Astrocyte (in vitro differentiated cells and primary cell): ENCODE measurements around the gene CYB561D2.

Source experiments
- EZH2 ChIP-seq: IDR thresholded peaks from 2 replicates; pipeline ENCODE4 v1.6.1; 2012; ENCODE audit warnings: mild to moderate bottlenecking, low read length, inconsistent platforms; ENCODE audit not compliant: insufficient read depth
- TF ChIP-seq, protein P1 (sequence below): IDR thresholded peaks from 2 replicates; pipeline ENCODE4 v1.5.1; 2011; ENCODE audit warnings: low read depth, mild to moderate bottlenecking, inconsistent platforms, low read length, moderate library complexity; ENCODE audit not compliant: insufficient read depth

DNA sequence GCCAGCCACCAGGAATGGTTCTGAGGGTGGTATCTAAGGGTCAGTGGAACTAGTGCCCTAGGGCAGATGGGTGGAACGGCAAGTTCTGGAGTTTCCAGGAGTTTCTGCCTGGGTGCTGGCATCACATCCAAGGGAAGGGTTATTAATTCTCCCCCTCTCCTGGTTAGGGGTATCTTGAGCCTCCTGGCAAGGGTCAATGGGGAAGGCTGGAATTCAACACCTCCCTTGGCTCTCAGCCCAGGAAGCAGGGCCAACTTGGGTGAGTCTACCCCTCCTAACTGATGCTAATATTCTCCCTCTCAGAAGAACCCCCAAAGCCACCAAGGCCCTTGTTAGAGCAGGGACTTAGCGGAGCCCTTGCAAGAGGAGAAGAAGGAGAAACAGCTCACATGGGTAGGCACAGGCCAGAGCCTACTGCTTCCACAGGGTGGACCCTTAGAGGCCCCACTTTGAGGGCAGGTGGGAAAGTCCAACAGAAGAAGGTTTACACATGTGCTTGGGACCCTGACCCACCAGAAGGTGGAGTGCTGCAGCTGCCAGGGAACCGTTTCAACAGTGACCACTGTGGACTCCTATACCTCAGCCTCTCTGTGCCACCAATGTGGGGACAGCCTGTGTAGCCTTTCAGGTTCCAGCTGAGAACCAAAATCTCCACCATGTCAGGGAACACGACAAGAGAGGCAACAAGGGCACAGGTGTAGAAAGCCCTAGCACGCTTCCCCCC is 5.3 kb downstream of the CYB561D2 start:
- TF ChIP-seq, protein P1, sequence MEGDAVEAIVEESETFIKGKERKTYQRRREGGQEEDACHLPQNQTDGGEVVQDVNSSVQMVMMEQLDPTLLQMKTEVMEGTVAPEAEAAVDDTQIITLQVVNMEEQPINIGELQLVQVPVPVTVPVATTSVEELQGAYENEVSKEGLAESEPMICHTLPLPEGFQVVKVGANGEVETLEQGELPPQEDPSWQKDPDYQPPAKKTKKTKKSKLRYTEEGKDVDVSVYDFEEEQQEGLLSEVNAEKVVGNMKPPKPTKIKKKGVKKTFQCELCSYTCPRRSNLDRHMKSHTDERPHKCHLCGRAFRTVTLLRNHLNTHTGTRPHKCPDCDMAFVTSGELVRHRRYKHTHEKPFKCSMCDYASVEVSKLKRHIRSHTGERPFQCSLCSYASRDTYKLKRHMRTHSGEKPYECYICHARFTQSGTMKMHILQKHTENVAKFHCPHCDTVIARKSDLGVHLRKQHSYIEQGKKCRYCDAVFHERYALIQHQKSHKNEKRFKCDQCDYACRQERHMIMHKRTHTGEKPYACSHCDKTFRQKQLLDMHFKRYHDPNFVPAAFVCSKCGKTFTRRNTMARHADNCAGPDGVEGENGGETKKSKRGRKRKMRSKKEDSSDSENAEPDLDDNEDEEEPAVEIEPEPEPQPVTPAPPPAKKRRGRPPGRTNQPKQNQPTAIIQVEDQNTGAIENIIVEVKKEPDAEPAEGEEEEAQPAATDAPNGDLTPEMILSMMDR: no peak
- no peak for TF ChIP-seq EZH2
